ENCODE results near the gene NEK3.
A peak's percentile ranks its signal among the peaks of the same experiment; 100 is the strongest.
"Not testable (repeated sequence)": the region's sequence is repeated elsewhere in the genome, so short reads cannot be mapped to it uniquely, and the experiment has no call there.

The NEK3 gene

GRCh38 chr13:52194184-52194868, 34.9 kb upstream of the NEK3 start:
- TF ChIP-seq CTCF (IDR thresholded peaks at IDR 0.05; ENCODE audit: control insufficient read depth, insufficient read depth, low read depth, low read length, missing control alignments), result peak; percentile 6
- peak; percentile 45 for DNase-seq (ENCODE audit: low read depth)
- H3K4me3 ChIP-seq (ENCODE audit: control insufficient read depth, low read depth, low read length), result peak overlapping the region; percentile 78

- not testable (repeated sequence) for DNase-seq (ENCODE audit: low read depth)
- H3K4me3 ChIP-seq (ENCODE audit: control insufficient read depth, low read depth, low read length), result peak overlapping the region; percentile 78
These were observed 34.3 kb upstream of the NEK3 start for GRCh38 chr13:52193587-52194183.

- not testable (repeated sequence) for H3K4me3 ChIP-seq (ENCODE audit: control insufficient read depth, low read depth, low read length); DNase-seq (ENCODE audit: low read depth)
These were observed 28.2 kb upstream of the NEK3 start for GRCh38 chr13:52187424-52188187.

GRCh38 chr13:52187029-52187423, 27.6 kb upstream of the NEK3 start:
- TF ChIP-seq CTCF (IDR thresholded peaks at IDR 0.05; ENCODE audit: control insufficient read depth, insufficient read depth, low read depth, low read length, missing control alignments), result no peak
- DNase-seq (ENCODE audit: low read depth), result no peak
- no peak overlapping the region for H3K4me3 ChIP-seq (ENCODE audit: control insufficient read depth, low read depth, low read length)

- DNase-seq (ENCODE audit: low read depth); H3K4me3 ChIP-seq (ENCODE audit: control insufficient read depth, low read depth, low read length): not testable (repeated sequence)
These were observed 22.0 kb upstream of the NEK3 start for GRCh38 chr13:52181316-52181954.

GRCh38 chr13:52179925-52180324, 20.5 kb upstream of the NEK3 start:
- no peak for TF ChIP-seq CTCF (IDR thresholded peaks at IDR 0.05; ENCODE audit: control insufficient read depth, insufficient read depth, low read depth, low read length, missing control alignments)
- DNase-seq (ENCODE audit: low read depth), result no peak
- no peak overlapping the region for H3K4me3 ChIP-seq (ENCODE audit: control insufficient read depth, low read depth, low read length)

GRCh38 chr13:52177276-52177675, 17.9 kb upstream of the NEK3 start:
- TF ChIP-seq CTCF (IDR thresholded peaks at IDR 0.05; ENCODE audit: control insufficient read depth, insufficient read depth, low read depth, low read length, missing control alignments), result no peak
- DNase-seq (ENCODE audit: low read depth), result no peak
- H3K4me3 ChIP-seq (ENCODE audit: control insufficient read depth, low read depth, low read length), result no peak overlapping the region

GRCh38 chr13:52173970-52174369, 14.6 kb upstream of the NEK3 start:
- not testable (repeated sequence) for DNase-seq (ENCODE audit: low read depth); H3K4me3 ChIP-seq (ENCODE audit: control insufficient read depth, low read depth, low read length)

Data from AG09309 (cell line).